ENCODE data around the gene MTNR1A.
A peak's percentile ranks its signal among the peaks of the same experiment; 100 is the strongest.

Gene MTNR1A

DNA sequence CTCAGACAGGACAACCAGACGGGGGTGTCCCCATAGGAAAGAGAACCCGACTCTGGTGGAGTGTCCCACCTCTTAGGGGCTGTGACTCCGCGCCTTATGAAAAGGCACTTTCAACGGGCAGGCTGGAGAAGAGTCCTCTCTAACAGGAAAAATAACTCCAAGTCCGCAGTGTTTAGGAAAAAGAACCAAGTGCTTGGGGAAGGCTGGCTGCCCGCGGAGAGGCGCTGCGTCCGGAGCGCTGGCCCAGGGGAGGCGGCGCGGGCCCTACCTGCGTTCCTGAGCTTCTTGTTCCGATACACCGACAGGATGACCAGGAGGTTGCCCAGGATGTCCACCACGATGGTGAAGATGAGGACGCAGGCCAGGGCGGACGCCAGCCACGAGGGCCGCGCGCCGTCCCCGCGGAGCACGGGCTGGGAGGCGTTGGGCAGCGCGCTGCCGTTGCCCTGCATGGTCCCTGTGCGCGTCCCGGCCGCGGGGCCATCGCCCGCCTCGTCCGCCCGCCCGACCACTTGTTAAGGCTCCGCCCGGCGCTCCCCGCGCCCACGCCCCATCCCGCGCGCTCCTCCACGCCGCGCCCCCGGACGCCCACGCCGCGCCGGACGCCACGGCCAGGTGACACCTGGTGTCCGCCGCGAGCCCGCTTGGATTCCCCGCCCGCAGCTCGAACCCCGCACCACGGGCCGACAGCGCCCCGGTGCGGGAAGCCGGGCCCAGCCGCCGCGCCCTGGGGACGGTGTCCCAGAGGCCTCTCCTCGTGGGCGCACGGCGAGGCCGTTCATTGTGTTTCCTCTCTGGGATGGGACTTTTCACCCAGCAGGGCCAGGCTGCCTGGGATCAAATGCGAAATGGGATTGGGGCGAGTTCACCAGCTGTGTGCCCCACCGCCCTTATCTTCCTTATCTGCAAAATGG, at the start of gene MTNR1A:
MTNR1A (minus strand) TSS at position 654 of the 914 bp plus-strand sequence; CDS start at position 452, 202 bp downstream.
- peak; percentile 70 for DNase-seq
- peaks cover 34% of the 10 kb centered on the region for H3K27me3 Mint-ChIP-seq (ENCODE audit: low read depth, poor library complexity)
- no peak within 1 kb of the TSS for H3K27ac Mint-ChIP-seq
- H3K4me3 Mint-ChIP-seq, result peak within 1 kb of the TSS; percentile 87
- TF ChIP-seq, protein P1, sequence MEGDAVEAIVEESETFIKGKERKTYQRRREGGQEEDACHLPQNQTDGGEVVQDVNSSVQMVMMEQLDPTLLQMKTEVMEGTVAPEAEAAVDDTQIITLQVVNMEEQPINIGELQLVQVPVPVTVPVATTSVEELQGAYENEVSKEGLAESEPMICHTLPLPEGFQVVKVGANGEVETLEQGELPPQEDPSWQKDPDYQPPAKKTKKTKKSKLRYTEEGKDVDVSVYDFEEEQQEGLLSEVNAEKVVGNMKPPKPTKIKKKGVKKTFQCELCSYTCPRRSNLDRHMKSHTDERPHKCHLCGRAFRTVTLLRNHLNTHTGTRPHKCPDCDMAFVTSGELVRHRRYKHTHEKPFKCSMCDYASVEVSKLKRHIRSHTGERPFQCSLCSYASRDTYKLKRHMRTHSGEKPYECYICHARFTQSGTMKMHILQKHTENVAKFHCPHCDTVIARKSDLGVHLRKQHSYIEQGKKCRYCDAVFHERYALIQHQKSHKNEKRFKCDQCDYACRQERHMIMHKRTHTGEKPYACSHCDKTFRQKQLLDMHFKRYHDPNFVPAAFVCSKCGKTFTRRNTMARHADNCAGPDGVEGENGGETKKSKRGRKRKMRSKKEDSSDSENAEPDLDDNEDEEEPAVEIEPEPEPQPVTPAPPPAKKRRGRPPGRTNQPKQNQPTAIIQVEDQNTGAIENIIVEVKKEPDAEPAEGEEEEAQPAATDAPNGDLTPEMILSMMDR (IDR thresholded peaks at IDR 0.05), result peak; percentile 16
- H3K4me1 Mint-ChIP-seq, result peaks cover 27% of the 10 kb centered on the region
- H3K9me3 Mint-ChIP-seq, result peaks cover 5% of the 10 kb centered on the region
- no peaks in the 10 kb centered on the region for H3K36me3 Mint-ChIP-seq (ENCODE audit: low read depth)

DNA sequence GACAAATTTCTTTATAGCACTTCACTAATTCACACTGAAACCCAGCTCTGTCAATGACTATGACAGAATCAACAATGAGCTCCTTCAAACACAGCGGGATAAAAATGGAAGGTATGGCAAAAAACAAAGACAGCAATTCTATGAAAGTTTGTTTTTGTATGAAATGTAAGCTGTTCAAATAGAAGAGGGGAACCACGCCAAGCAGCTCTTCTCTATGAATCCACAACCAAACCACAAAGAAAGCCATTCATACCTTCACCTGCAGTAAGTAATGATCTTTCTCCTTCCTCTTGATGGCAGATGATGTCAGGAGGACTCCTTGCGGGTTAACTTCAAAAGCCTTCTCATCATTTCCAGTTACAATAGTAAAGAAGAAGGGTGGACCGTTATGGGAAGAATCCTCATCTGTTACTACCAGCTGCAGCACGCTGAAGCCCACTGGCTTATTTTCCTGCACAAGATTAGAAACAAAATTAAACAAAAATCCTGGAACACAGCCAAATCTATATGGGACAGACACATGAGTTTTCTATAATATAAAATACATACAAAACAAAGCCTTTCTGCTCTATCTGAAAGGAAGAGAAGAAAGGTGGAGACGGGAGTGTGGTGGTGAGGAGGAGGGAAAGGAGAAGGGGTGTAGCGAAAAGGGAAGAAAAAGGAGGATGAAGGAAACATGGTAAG, 48.9 kb upstream of the MTNR1A start:
- DNase-seq, result no peak
- no peaks in the 10 kb centered on the region for H3K4me1 Mint-ChIP-seq
- H3K27ac Mint-ChIP-seq, result peak overlapping the region; percentile 74
- H3K36me3 Mint-ChIP-seq (ENCODE audit: low read depth), result peaks cover 95% of the 10 kb centered on the region
- no peaks in the 10 kb centered on the region for H3K9me3 Mint-ChIP-seq
- TF ChIP-seq, protein P1 (IDR thresholded peaks at IDR 0.05), result no peak
- H3K4me3 Mint-ChIP-seq, result no peak overlapping the region
- H3K27me3 Mint-ChIP-seq (ENCODE audit: low read depth, poor library complexity), result no peaks in the 10 kb centered on the region

DNA sequence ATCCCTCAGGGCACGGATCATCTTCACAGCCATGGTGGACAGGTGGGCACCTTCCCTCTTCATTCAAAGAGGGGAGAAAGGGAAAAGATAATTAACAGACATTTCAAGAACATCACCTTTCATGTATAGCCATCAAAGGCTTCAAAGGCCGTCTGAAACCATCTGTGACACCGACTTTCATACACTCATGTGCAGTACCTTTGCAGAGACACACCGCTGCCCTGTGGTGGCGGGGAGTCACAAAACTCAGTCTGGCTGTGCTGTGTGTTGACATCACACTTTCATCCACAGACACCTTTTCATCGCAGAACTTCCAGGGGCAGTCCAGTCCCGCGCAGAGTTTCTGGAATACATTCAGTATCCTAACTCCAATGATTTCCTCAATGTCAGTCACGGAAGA, 47.6 kb upstream of the MTNR1A start:
- no peaks in the 10 kb centered on the region for H3K27me3 Mint-ChIP-seq (ENCODE audit: low read depth, poor library complexity)
- H3K36me3 Mint-ChIP-seq (ENCODE audit: low read depth), result peaks cover 92% of the 10 kb centered on the region
- no peak overlapping the region for H3K27ac Mint-ChIP-seq
- no peak overlapping the region for H3K4me3 Mint-ChIP-seq
- DNase-seq, result no peak
- no peaks in the 10 kb centered on the region for H3K9me3 Mint-ChIP-seq
- no peaks in the 10 kb centered on the region for H3K4me1 Mint-ChIP-seq
- TF ChIP-seq, protein P1 (IDR thresholded peaks at IDR 0.05), result no peak

DNA sequence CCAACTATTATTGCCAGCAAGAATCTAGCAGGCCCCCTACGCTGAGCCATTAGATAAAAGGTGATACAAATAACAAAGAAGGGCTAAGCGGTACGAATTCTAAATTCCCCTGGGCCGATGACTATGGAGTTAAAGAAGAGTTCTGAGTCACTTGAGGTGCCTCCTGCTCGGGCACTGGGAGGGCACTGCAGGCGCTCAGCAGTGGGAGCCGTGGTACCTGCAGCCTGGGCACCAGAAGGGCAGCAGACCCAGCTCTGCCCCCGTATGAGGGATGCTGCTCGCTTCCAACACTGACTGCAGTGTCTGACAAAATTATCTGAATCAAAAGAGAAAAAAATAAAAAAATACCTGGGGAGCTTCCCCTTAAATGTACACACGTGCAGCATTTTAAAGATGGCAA, 44.1 kb upstream of the MTNR1A start:
- Mint-ChIP-seq H3K4me1 (no peaks in the 10 kb centered on the region), H3K27ac (no peak overlapping the region), H3K27me3 (ENCODE audit: low read depth, poor library complexity) (no peaks in the 10 kb centered on the region), H3K4me3 (no peak overlapping the region), H3K9me3 (no peaks in the 10 kb centered on the region), H3K36me3 (ENCODE audit: low read depth) (peaks cover 96% of the 10 kb centered on the region)
- no peak for DNase-seq
- TF ChIP-seq, protein P1 (IDR thresholded peaks at IDR 0.05), result no peak

DNA sequence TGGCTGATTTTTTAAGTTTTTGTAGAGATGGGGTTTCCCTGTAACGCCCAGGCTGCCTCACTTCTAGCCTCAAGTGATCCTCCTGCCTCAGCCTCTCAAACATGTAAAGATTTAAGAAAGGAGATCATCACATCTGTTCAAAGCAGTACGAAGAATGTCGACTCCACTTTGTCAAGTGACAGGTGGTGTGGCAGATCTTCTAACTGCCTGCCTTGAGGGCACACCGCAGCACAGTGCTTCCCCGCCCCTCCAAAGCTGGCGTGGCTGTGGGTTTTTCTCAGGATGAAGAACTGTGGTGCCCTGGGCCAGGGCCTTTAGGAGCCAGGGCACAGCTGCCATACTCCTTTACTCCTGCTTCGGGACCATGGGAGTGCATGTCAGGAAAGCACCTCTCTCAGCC, 43.3 kb upstream of the MTNR1A start:
- TF ChIP-seq, protein P1 (IDR thresholded peaks at IDR 0.05), result no peak
- no peaks in the 10 kb centered on the region for H3K27me3 Mint-ChIP-seq (ENCODE audit: low read depth, poor library complexity)
- H3K36me3 Mint-ChIP-seq (ENCODE audit: low read depth), result peaks cover 95% of the 10 kb centered on the region
- DNase-seq, result no peak
- H3K9me3 Mint-ChIP-seq, result no peaks in the 10 kb centered on the region
- H3K4me1 Mint-ChIP-seq, result no peaks in the 10 kb centered on the region
- no peak overlapping the region for H3K4me3 Mint-ChIP-seq
- H3K27ac Mint-ChIP-seq, result no peak overlapping the region

All from nephron progenitor cell (in vitro differentiated cells).